ENCODE data around the gene PYGB.

Gene PYGB

GRCh38 chr20:25206548-25206947 is 41.3 kb upstream of the PYGB start:
- H3K14ac ChIP-seq (ENCODE audit: low read length), result no peak overlapping the region
- no peak overlapping the region for H4K12ac ChIP-seq (ENCODE audit: low read depth, low read length)
- no peak overlapping the region for H3K23ac ChIP-seq (ENCODE audit: low read length)
- DNase-seq, result no peak
- H3K79me1 ChIP-seq (ENCODE audit: low read length), result no peaks in the 10 kb centered on the region
- no peaks in the 10 kb centered on the region for H3K79me2 ChIP-seq (ENCODE audit: control insufficient read depth, insufficient read depth, low read length, poor library complexity)
- H4K91ac ChIP-seq (ENCODE audit: low read depth, low read length), result no peak overlapping the region
- no peak overlapping the region for H2BK12ac ChIP-seq (ENCODE audit: low read length)
- no peak overlapping the region for H2BK5ac ChIP-seq (ENCODE audit: low read depth, low read length, poor library complexity)
- no peaks in the 10 kb centered on the region for H3K27me3 ChIP-seq (ENCODE audit: insufficient read depth, low read length)
- H3K4ac ChIP-seq (ENCODE audit: low read depth, low read length), result no peak overlapping the region
- H3K4me1 ChIP-seq (ENCODE audit: control insufficient read depth in 1 of 2, insufficient read depth in 2 of 2, low read length in 2 of 2), result no peaks in the 10 kb centered on the region
- H2AK5ac ChIP-seq (ENCODE audit: low read length), result no peak overlapping the region
- H3K36me3 ChIP-seq (ENCODE audit: control insufficient read depth in 1 of 2, insufficient read depth in 2 of 2, low read length in 2 of 2), result peaks cover 3 to 6% of the 10 kb centered on the region in 2 experiments
- WGBS (ENCODE audit: extremely low coverage, insufficient coverage, insufficient read length), result no CpG with 5 or more reads among the region's 8 CpGs
- H2BK120ac ChIP-seq (ENCODE audit: insufficient read depth, low read length, poor library complexity), result no peak overlapping the region
- no peak overlapping the region for H3K4me2 ChIP-seq (ENCODE audit: low read length)
- H4K8ac ChIP-seq (ENCODE audit: low read depth, low read length), result no peak overlapping the region
- no peak overlapping the region for H3K27ac ChIP-seq (ENCODE audit: low read depth, low read length)
- H3K4me3 ChIP-seq (ENCODE audit: low read depth, low read length), result no peak overlapping the region
- no peak overlapping the region for H3K9ac ChIP-seq (ENCODE audit: low read length)
- no peaks in the 10 kb centered on the region for H3K9me3 ChIP-seq (ENCODE audit: insufficient read depth, low read depth, low read length)
- no peak overlapping the region for H3K18ac ChIP-seq (ENCODE audit: low read length)
- no peak overlapping the region for H2AFZ ChIP-seq (ENCODE audit: insufficient read depth, low read length, poor library complexity)

- no peak overlapping the region for H3K9ac ChIP-seq (ENCODE audit: low read length)
- no peak for DNase-seq
Observed at GRCh38 chr20:25207149-25207959, 40.5 kb upstream of the PYGB start.

GRCh38 chr20:25207960-25208534 is 39.8 kb upstream of the PYGB start:
- Histone ChIP-seq H2AK5ac (ENCODE audit: low read length) (no peak overlapping the region), H3K27me3 (ENCODE audit: insufficient read depth, low read length) (no peaks in the 10 kb centered on the region), H3K9me3 (ENCODE audit: insufficient read depth, low read depth, low read length) (no peaks in the 10 kb centered on the region), H2BK12ac (ENCODE audit: low read length) (no peak overlapping the region), H3K4me1 (ENCODE audit: control insufficient read depth in 1 of 2, insufficient read depth in 2 of 2, low read length in 2 of 2) (no peaks in the 10 kb centered on the region), H3K4ac (ENCODE audit: low read depth, low read length) (no peak overlapping the region), H3K79me1 (ENCODE audit: low read length) (no peaks in the 10 kb centered on the region), H3K9ac (ENCODE audit: low read length) (no peak overlapping the region), H3K36me3 (ENCODE audit: control insufficient read depth in 1 of 2, insufficient read depth in 2 of 2, low read length in 2 of 2) (peaks cover 11 to 14% of the 10 kb centered on the region in 2 experiments), H3K27ac (ENCODE audit: low read depth, low read length) (no peak overlapping the region), H2AFZ (ENCODE audit: insufficient read depth, low read length, poor library complexity) (no peak overlapping the region), H3K18ac (ENCODE audit: low read length) (no peak overlapping the region), H3K23ac (ENCODE audit: low read length) (no peak overlapping the region), H4K91ac (ENCODE audit: low read depth, low read length) (no peak overlapping the region), H4K8ac (ENCODE audit: low read depth, low read length) (no peak overlapping the region), H3K4me2 (ENCODE audit: low read length) (no peak overlapping the region), H2BK5ac (ENCODE audit: low read depth, low read length, poor library complexity) (no peak overlapping the region), H2BK120ac (ENCODE audit: insufficient read depth, low read length, poor library complexity) (no peak overlapping the region), H4K12ac (ENCODE audit: low read depth, low read length) (no peak overlapping the region), H3K4me3 (ENCODE audit: low read depth, low read length) (no peak overlapping the region), H3K14ac (ENCODE audit: low read length) (no peak overlapping the region), H3K79me2 (ENCODE audit: control insufficient read depth, insufficient read depth, low read length, poor library complexity) (no peaks in the 10 kb centered on the region)
- no CpG with 5 or more reads among the region's 9 CpGs for WGBS (ENCODE audit: extremely low coverage, insufficient coverage, insufficient read length)
- peak in 1 of 2 donors; percentile 16 for DNase-seq

More at GRCh38 chr20:25207149-25207959, 40.5 kb upstream of the PYGB start:
- no peak overlapping the region for H2AFZ ChIP-seq (ENCODE audit: insufficient read depth, low read length, poor library complexity)
- H2AK5ac ChIP-seq (ENCODE audit: low read length), result no peak overlapping the region
- no peak overlapping the region for H3K27ac ChIP-seq (ENCODE audit: low read depth, low read length)
- H3K4me1 ChIP-seq (ENCODE audit: control insufficient read depth in 1 of 2, insufficient read depth in 2 of 2, low read length in 2 of 2), result no peaks in the 10 kb centered on the region
- no peak overlapping the region for H3K18ac ChIP-seq (ENCODE audit: low read length)
- H3K27me3 ChIP-seq (ENCODE audit: insufficient read depth, low read length), result no peaks in the 10 kb centered on the region
- no peak overlapping the region for H3K4me2 ChIP-seq (ENCODE audit: low read length)
- peaks cover 8 to 12% of the 10 kb centered on the region in 2 experiments for H3K36me3 ChIP-seq (ENCODE audit: control insufficient read depth in 1 of 2, insufficient read depth in 2 of 2, low read length in 2 of 2)
- no CpG with 5 or more reads among the region's 22 CpGs for WGBS (ENCODE audit: extremely low coverage, insufficient coverage, insufficient read length)
- H3K23ac ChIP-seq (ENCODE audit: low read length), result no peak overlapping the region
- no peaks in the 10 kb centered on the region for H3K9me3 ChIP-seq (ENCODE audit: insufficient read depth, low read depth, low read length)
- H3K4me3 ChIP-seq (ENCODE audit: low read depth, low read length), result no peak overlapping the region
- no peak overlapping the region for H2BK120ac ChIP-seq (ENCODE audit: insufficient read depth, low read length, poor library complexity)
- no peak overlapping the region for H2BK5ac ChIP-seq (ENCODE audit: low read depth, low read length, poor library complexity)
- H3K4ac ChIP-seq (ENCODE audit: low read depth, low read length), result no peak overlapping the region
- H4K12ac ChIP-seq (ENCODE audit: low read depth, low read length), result no peak overlapping the region
- H3K79me2 ChIP-seq (ENCODE audit: control insufficient read depth, insufficient read depth, low read length, poor library complexity), result no peaks in the 10 kb centered on the region
- no peak overlapping the region for H4K8ac ChIP-seq (ENCODE audit: low read depth, low read length)
- H4K91ac ChIP-seq (ENCODE audit: low read depth, low read length), result no peak overlapping the region
- H3K14ac ChIP-seq (ENCODE audit: low read length), result no peak overlapping the region
- no peak overlapping the region for H2BK12ac ChIP-seq (ENCODE audit: low read length)
- H3K79me1 ChIP-seq (ENCODE audit: low read length), result no peaks in the 10 kb centered on the region

GRCh38 chr20:25209400-25209799 is 38.5 kb upstream of the PYGB start:
- H2BK5ac ChIP-seq (ENCODE audit: low read depth, low read length, poor library complexity), result no peak overlapping the region
- no peaks in the 10 kb centered on the region for H3K79me1 ChIP-seq (ENCODE audit: low read length)
- H3K18ac ChIP-seq (ENCODE audit: low read length), result no peak overlapping the region
- H3K23ac ChIP-seq (ENCODE audit: low read length), result no peak overlapping the region
- no peaks in the 10 kb centered on the region for H3K79me2 ChIP-seq (ENCODE audit: control insufficient read depth, insufficient read depth, low read length, poor library complexity)
- H2BK12ac ChIP-seq (ENCODE audit: low read length), result no peak overlapping the region
- no peak for DNase-seq
- no peak overlapping the region for H3K27ac ChIP-seq (ENCODE audit: low read depth, low read length)
- H3K14ac ChIP-seq (ENCODE audit: low read length), result no peak overlapping the region
- H2AK5ac ChIP-seq (ENCODE audit: low read length), result no peak overlapping the region
- no peaks in the 10 kb centered on the region for H3K9me3 ChIP-seq (ENCODE audit: insufficient read depth, low read depth, low read length)
- no peak overlapping the region for H2BK120ac ChIP-seq (ENCODE audit: insufficient read depth, low read length, poor library complexity)
- H3K9ac ChIP-seq (ENCODE audit: low read length), result no peak overlapping the region
- no peaks in the 10 kb centered on the region for H3K4me1 ChIP-seq (ENCODE audit: control insufficient read depth in 1 of 2, insufficient read depth in 2 of 2, low read length in 2 of 2)
- H3K27me3 ChIP-seq (ENCODE audit: insufficient read depth, low read length), result no peaks in the 10 kb centered on the region
- H3K4ac ChIP-seq (ENCODE audit: low read depth, low read length), result no peak overlapping the region
- H2AFZ ChIP-seq (ENCODE audit: insufficient read depth, low read length, poor library complexity), result no peak overlapping the region
- H3K4me3 ChIP-seq (ENCODE audit: low read depth, low read length), result no peak overlapping the region
- H3K4me2 ChIP-seq (ENCODE audit: low read length), result no peak overlapping the region
- no peak overlapping the region for H4K91ac ChIP-seq (ENCODE audit: low read depth, low read length)
- H4K12ac ChIP-seq (ENCODE audit: low read depth, low read length), result no peak overlapping the region
- WGBS (ENCODE audit: extremely low coverage, insufficient coverage, insufficient read length), result no CpG with 5 or more reads among the region's 1 CpG
- no peak overlapping the region for H4K8ac ChIP-seq (ENCODE audit: low read depth, low read length)
- H3K36me3 ChIP-seq (ENCODE audit: control insufficient read depth in 1 of 2, insufficient read depth in 2 of 2, low read length in 2 of 2), result peaks cover 18 to 21% of the 10 kb centered on the region in 2 experiments

All from trophoblast cell (in vitro differentiated cells and primary cell).